Gastroesophageal sphincter (tissue), 3 donors: ENCODE results near the gene ARL6IP1.

ENCODE experiments used
- CTCF ChIP-seq, 4 experiments: fragments of 200-600 bp in 2 of 4; fragments of 450-650 bp in 2 of 4; sonication (generic) in 1 of 4; IDR thresholded peaks; one replicate each; pipeline ENCODE4 v1.5.1; 2017 to 2019; ENCODE audit warnings: antibody characterized with exemption in 4 of 4, mild to moderate bottlenecking in 2 of 4, moderate library complexity in 2 of 4
- EP300 ChIP-seq: sonication (generic); formaldehyde crosslinking; IDR thresholded peaks from one replicate; pipeline ENCODE4 v1.6.1; 2017; ENCODE audit warnings: antibody characterized with exemption, mild to moderate bottlenecking
- POLR2A ChIP-seq, 2 donors: fragments of 450-650 bp; IDR thresholded peaks; one replicate each; pipeline ENCODE4 v1.6.1; 2017; ENCODE audit warnings: antibody characterized with exemption in 2 of 2, mild to moderate bottlenecking in 2 of 2, moderate library complexity in 1 of 2
- POLR2AphosphoS5 ChIP-seq: sonication (generic); formaldehyde crosslinking; IDR thresholded peaks from one replicate; pipeline ENCODE4 v1.6.1; 2017; ENCODE audit warnings: antibody characterized with exemption

DNA sequence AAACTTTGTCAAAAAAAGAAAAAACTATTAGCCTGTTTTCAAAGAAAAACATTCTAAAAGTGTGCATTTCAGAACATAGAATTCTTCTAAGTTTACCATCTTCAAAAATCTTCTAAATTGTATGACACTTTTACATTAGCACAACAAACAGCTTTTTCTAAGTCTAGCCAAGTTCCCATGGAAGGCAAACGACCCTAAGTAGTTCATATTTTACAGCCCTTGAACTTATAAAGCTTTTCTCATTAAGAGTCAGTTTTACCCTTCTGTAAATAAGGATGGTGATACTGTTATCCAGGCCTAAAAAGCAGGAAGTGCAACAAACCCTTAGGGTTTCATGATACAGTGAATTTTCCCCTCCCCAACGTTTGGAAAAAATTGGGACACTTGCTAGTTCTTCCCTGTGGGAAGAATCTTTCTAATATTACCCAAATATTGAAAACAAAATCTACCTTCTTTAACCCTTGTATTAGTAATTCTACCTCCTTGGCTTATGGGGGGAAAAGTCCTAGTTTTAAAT, 4.0 kb upstream of the ARL6IP1 start:
- TF ChIP-seq POLR2A (IDR thresholded peaks at IDR 0.05), result no peak
- no peak for TF ChIP-seq CTCF (IDR thresholded peaks at IDR 0.05)
- TF ChIP-seq EP300, result no peak
- TF ChIP-seq POLR2AphosphoS5, result no peak
